K562 (cell line): ENCODE results near the gene JMJD1C. TPM values are rescaled to one million over a fixed set of nuclear protein-coding genes. Genes with fewer than 3 reads are reported as not detected.

Source experiments
- CTCF ChIP-seq, 3 experiments: IDR thresholded peaks in 2 of 3; conservative IDR thresholded peaks in 1 of 3; 2 replicates each; pipeline ENCODE4 v1.5.1; 2011 to 2012; ENCODE audit warnings: low read length in 3 of 3, mild to moderate bottlenecking in 3 of 3, control low read depth in 2 of 3, improper control_type of control experiment in 1 of 3, inconsistent platforms in 1 of 3, low read depth in 1 of 3, mixed read lengths in 1 of 3, moderate library complexity in 1 of 3; ENCODE audit not compliant: insufficient read depth in 2 of 3
- PHB ChIP-seq: fragments of 250-450 bp; sonication (Bioruptor Pico); IDR thresholded peaks from 2 replicates; pipeline ENCODE4 v1.5.0; 2021
- PHF20 ChIP-seq: fragments of 450-650 bp; IDR thresholded peaks from 2 replicates; pipeline ENCODE4 v1.6.1; 2018; ENCODE audit not compliant: partially characterized antibody
- POLR2AphosphoS5 ChIP-seq: IDR thresholded peaks from 2 replicates; pipeline ENCODE4 v1.6.1; 2011; ENCODE audit warnings: mild to moderate bottlenecking, low read depth, low read length, moderate library complexity; ENCODE audit not compliant: control insufficient read depth, insufficient read depth
- REST ChIP-seq, 2 experiments: fragments of 450-650 bp; formaldehyde crosslinking in 1 of 2; IDR thresholded peaks; 2 replicates each; pipeline versions ENCODE4 v1.4.0 to v1.6.1; 2014 to 2020; ENCODE audit warnings: mild to moderate bottlenecking in 2 of 2, borderline replicate concordance in 1 of 2, low read depth in 1 of 2
- RREB1 ChIP-seq: fragments of 250-450 bp; sonication (Bioruptor Pico); IDR thresholded peaks from 2 replicates; pipeline ENCODE4 v1.4.0; 2020
- SMARCB1 ChIP-seq: IDR thresholded peaks from 2 replicates; pipeline ENCODE4 v1.6.1; 2011; ENCODE audit warnings: improper control_type of control experiment, low read depth; ENCODE audit not compliant: insufficient read length
- ZNF140 ChIP-seq: fragments of 250-450 bp; sonication (Bioruptor Pico); IDR thresholded peaks from 2 replicates; pipeline ENCODE4 v1.8.0; 2021; ENCODE audit warnings: moderate library complexity, mild to moderate bottlenecking, inconsistent platforms
- ZNF766 ChIP-seq: fragments of 200-800 bp; sonication (Bioruptor generic); conservative IDR thresholded peaks from 2 replicates; pipeline ENCODE4 v1.6.1; 2016; ENCODE audit warnings: missing genetic modification characterization, missing compliant biosample characterization
- polyA plus RNA-seq, 8 experiments: library from polyadenylated mRNA; depleted of rRNA in 4 of 8; stranded (reverse) in 5 of 8; unstranded in 3 of 8; fragments of >200 nt; fragmentation: Nextera tagmentation in 2 of 8; fragmentation: Illumina TruSeq in 1 of 8; extraction: Ambion mirVana in 2 of 8; extraction: Trizol in 1 of 8; gene quantifications; 2 replicates each; pipeline versions ENCODE4 v1.2.1 to v1.2.3, GENCODE V29; 2011 to 2014; ENCODE audit warnings: inconsistent platforms in 1 of 8, missing spikeins in 1 of 8
- total RNA-seq, 7 experiments: library from RNA; depleted of rRNA in 6 of 7; stranded (reverse); fragments of >200 nt in 6 of 7; fragmentation: Illumina TruSeq in 2 of 7; extraction: Trizol in 2 of 7; gene quantifications; 2 replicates each; pipeline versions ENCODE4 v1.2.1 to v1.2.3, GENCODE V29; 2011 to 2021; ENCODE audit warnings: low replicate concordance in 1 of 7

Gene JMJD1C
- total and polyA plus RNA-seq, 9 of the 15 experiments (the other 6 are each of a cell fraction or from before 2014, with no cell fraction given) = 25.3 to 68.0 (median 47.2) TPM

- TF ChIP-seq REST (IDR thresholded peaks at IDR 0.05; ENCODE audit: borderline replicate concordance) (peak; percentile 78; the same call in 1 of the 2 replicates), REST (CRISPR knock-in tag; IDR thresholded peaks at IDR 0.05; ENCODE audit: low read depth) (no peak), CTCF (IDR thresholded peaks at IDR 0.05 in 2 of 3, conservative IDR thresholded peaks at IDR 0.05 in 1 of 3; ENCODE audit: insufficient read depth in 2 of 3, low read depth in 1 of 3, low read length in 3 of 3) (peak; percentile 68 to 89 (median 75)), ZNF140 (CRISPR knock-in tag) (no peak), PHF20 (no peak), SMARCB1 (no peak), RREB1 (CRISPR knock-in tag) (no peak), PHB (CRISPR knock-in tag) (no peak), POLR2AphosphoS5 (no peak), ZNF766 (CRISPR knock-in tag) (no peak)
Observed at GRCh38 chr10:63166742-63167258, 299.0 kb downstream of the JMJD1C start (continued).
